ENCODE data around the gene ATP6V0C.

DNA sequence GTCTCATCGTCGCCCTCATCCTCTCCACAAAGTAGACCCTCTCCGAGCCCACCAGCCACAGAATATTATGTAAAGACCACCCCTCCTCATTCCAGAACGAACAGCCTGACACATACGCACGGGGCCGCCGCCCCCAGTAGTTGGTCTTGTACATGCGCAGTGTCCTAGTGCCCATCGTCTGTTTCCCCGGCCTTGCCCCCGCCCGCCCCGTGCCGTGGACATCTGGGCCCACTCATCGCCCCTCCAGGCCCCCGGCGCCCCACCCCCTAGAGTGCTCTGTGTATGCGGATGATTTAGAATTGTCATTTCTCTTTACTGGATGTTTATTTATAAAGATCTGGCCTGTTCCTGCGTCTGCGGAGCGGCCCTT, 5.9 kb downstream of the ATP6V0C start:
- TF ChIP-seq POLR2A (IDR thresholded peaks at IDR 0.05) (no peak), EP300 (IDR thresholded peaks at IDR 0.05) (no peak)
- TF ChIP-seq, protein P1, sequence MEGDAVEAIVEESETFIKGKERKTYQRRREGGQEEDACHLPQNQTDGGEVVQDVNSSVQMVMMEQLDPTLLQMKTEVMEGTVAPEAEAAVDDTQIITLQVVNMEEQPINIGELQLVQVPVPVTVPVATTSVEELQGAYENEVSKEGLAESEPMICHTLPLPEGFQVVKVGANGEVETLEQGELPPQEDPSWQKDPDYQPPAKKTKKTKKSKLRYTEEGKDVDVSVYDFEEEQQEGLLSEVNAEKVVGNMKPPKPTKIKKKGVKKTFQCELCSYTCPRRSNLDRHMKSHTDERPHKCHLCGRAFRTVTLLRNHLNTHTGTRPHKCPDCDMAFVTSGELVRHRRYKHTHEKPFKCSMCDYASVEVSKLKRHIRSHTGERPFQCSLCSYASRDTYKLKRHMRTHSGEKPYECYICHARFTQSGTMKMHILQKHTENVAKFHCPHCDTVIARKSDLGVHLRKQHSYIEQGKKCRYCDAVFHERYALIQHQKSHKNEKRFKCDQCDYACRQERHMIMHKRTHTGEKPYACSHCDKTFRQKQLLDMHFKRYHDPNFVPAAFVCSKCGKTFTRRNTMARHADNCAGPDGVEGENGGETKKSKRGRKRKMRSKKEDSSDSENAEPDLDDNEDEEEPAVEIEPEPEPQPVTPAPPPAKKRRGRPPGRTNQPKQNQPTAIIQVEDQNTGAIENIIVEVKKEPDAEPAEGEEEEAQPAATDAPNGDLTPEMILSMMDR (IDR thresholded peaks at IDR 0.05) = no peak
